GM06990 (cell line): Measurements from ENCODE around the gene RPS6KA3.

Experiments used
- DNase-seq: peaks from one replicate; pipeline ENCODE4 v3.0.0-alpha.2; 2011; ENCODE audit not compliant: insufficient read length; ENCODE audit errors: extremely low read depth
- H3K27me3 ChIP-seq: replicated peaks from 2 replicates; pipeline ENCODE4 v1.6.0; 2011; ENCODE audit warnings: low read length; ENCODE audit not compliant: control insufficient read depth, insufficient read depth
- H3K36me3 ChIP-seq: 2 replicates; pipeline ENCODE4 v1.5.1; 2011; ENCODE audit warnings: low read length; ENCODE audit not compliant: control insufficient read depth, insufficient read depth
- H3K4me3 ChIP-seq: replicated peaks from 2 replicates; pipeline ENCODE4 v1.5.1; 2011; ENCODE audit warnings: low read depth, mild to moderate bottlenecking, control low read depth, low read length
- TF ChIP-seq, protein P1 (sequence below): IDR thresholded peaks from 2 replicates; pipeline ENCODE4 v1.5.1; 2011; ENCODE audit warnings: low read length, control low read depth, mild to moderate bottlenecking, inconsistent platforms; ENCODE audit not compliant: insufficient read depth, poor library complexity, severe bottlenecking

Gene RPS6KA3

GRCh38 chrX:20237864-20238263, 28.8 kb downstream of the RPS6KA3 start:
- Histone ChIP-seq H3K36me3 (no peaks in the 10 kb centered on the region), H3K4me3 (no peak overlapping the region), H3K27me3 (no peaks in the 10 kb centered on the region)
- TF ChIP-seq, protein P1, sequence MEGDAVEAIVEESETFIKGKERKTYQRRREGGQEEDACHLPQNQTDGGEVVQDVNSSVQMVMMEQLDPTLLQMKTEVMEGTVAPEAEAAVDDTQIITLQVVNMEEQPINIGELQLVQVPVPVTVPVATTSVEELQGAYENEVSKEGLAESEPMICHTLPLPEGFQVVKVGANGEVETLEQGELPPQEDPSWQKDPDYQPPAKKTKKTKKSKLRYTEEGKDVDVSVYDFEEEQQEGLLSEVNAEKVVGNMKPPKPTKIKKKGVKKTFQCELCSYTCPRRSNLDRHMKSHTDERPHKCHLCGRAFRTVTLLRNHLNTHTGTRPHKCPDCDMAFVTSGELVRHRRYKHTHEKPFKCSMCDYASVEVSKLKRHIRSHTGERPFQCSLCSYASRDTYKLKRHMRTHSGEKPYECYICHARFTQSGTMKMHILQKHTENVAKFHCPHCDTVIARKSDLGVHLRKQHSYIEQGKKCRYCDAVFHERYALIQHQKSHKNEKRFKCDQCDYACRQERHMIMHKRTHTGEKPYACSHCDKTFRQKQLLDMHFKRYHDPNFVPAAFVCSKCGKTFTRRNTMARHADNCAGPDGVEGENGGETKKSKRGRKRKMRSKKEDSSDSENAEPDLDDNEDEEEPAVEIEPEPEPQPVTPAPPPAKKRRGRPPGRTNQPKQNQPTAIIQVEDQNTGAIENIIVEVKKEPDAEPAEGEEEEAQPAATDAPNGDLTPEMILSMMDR = no peak
- DNase-seq = no peak

DNA sequence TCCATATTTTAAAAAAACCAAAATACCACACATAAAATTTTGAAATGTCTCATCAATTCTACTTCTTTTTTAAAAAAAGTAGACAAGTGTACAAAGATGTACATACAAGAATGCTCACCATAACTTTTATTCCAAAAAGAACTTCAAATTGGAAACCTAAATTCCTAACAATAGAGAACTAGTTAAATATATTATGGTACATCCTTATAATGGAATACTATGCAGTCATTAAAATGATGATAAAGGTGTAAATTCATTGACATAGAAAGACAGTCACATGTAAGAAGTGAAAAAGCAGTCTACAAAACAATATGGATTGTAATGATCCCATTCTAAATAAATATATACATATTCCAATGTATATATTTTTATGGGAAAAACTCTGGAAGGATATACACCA, 31.0 kb downstream of the RPS6KA3 start:
- H3K4me3 ChIP-seq = no peak overlapping the region
- DNase-seq = no peak
- H3K27me3 ChIP-seq = no peaks in the 10 kb centered on the region
- TF ChIP-seq, protein P1 = no peak
- peaks cover 1% of the 10 kb centered on the region for H3K36me3 ChIP-seq

DNA sequence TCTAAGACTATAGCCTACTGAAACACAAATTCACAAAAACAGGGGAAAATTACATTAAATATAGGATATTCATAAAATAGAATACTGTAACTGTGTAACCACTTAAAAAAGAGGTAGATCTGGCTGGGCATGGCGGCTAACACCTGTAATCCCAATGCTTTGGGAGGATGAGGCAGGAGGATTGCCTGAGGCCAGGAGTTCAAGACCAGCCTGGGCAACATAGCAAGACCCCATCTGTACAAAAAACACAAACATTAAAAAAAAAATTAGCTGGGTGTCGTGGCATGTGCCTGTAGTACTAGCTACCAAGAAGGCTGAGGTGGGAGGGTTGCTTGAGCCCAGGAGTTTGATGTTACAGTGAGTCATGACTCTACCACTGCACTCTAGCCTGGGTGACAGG, 33.4 kb downstream of the RPS6KA3 start:
- H3K36me3 ChIP-seq = peaks cover 1% of the 10 kb centered on the region
- no peak overlapping the region for H3K4me3 ChIP-seq
- H3K27me3 ChIP-seq = no peaks in the 10 kb centered on the region
- no peak for DNase-seq
- TF ChIP-seq, protein P1 = no peak

GRCh38 chrX:20231598-20231997, 35.1 kb downstream of the RPS6KA3 start:
- TF ChIP-seq, protein P1 = no peak
- Histone ChIP-seq H3K4me3 (no peak overlapping the region), H3K36me3 (peaks cover 1% of the 10 kb centered on the region), H3K27me3 (no peaks in the 10 kb centered on the region)
- no peak for DNase-seq

DNA sequence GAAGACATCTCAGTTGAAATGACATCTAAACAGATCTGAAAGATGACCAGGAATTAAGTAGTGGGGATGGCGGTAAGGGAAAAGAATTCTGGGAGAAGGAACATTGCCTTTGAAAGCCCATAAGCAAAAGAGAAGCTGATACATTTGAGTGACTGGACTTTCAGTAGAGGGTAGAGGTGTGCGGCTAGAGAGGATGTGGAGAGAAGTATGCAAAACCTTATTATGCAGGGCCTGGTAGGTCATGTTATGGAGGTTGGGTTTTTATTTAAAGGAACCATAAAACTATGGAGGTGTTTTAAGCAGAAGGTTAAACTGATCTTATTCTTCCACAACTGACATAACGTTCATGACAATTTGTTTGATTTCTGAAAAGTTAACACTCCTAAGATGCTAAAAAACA, 36.3 kb downstream of the RPS6KA3 start:
- H3K36me3 ChIP-seq = peaks cover 1% of the 10 kb centered on the region
- DNase-seq = no peak
- no peaks in the 10 kb centered on the region for H3K27me3 ChIP-seq
- H3K4me3 ChIP-seq = no peak overlapping the region
- TF ChIP-seq, protein P1 = no peak

- Histone ChIP-seq H3K4me3 (no peak overlapping the region), H3K36me3 (peaks cover 1% of the 10 kb centered on the region), H3K27me3 (no peaks in the 10 kb centered on the region)
- no peak for DNase-seq
- TF ChIP-seq, protein P1 = no peak
Observed at GRCh38 chrX:20229155-20229554, 37.6 kb downstream of the RPS6KA3 start.
